WI38 (cell line): ENCODE data around the gene SLFNL1.

Experiments
- H3K4me3 ChIP-seq: 2 replicates; pipeline ENCODE4 v1.5.1; 2011; ENCODE audit warnings: low read depth, mild to moderate bottlenecking, control low read depth, low read length
- TF ChIP-seq, protein P1 (sequence below): IDR thresholded peaks from 2 replicates; pipeline ENCODE4 v1.5.1; 2012; ENCODE audit warnings: low read depth, mild to moderate bottlenecking, control low read depth, low read length

The SLFNL1 gene

GRCh38 chr1:40998668-40999067 is 22.9 kb downstream of the SLFNL1 start:
- TF ChIP-seq, protein P1, sequence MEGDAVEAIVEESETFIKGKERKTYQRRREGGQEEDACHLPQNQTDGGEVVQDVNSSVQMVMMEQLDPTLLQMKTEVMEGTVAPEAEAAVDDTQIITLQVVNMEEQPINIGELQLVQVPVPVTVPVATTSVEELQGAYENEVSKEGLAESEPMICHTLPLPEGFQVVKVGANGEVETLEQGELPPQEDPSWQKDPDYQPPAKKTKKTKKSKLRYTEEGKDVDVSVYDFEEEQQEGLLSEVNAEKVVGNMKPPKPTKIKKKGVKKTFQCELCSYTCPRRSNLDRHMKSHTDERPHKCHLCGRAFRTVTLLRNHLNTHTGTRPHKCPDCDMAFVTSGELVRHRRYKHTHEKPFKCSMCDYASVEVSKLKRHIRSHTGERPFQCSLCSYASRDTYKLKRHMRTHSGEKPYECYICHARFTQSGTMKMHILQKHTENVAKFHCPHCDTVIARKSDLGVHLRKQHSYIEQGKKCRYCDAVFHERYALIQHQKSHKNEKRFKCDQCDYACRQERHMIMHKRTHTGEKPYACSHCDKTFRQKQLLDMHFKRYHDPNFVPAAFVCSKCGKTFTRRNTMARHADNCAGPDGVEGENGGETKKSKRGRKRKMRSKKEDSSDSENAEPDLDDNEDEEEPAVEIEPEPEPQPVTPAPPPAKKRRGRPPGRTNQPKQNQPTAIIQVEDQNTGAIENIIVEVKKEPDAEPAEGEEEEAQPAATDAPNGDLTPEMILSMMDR: no peak
- no peak overlapping the region for H3K4me3 ChIP-seq

DNA sequence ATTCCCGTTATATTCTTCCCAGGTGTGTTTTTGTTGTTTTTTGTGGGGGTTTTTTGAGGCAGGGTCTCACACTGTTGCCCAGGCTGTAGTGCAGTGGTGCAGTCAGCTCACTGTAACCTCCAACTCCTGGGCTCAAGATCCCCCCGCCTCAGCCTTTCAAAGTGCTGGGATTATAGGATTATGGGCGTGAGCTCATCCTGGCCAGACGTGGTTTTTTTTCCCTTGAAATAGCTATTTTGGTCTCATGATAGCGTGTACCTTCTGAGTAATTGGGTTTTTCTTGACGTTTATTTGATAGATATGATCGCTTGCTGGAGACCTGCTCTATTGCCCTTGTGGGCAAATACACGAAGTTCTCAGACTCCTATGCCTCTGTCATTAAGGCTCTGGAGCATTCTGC is 24.4 kb downstream of the SLFNL1 start:
- TF ChIP-seq, protein P1: no peak
- no peak overlapping the region for H3K4me3 ChIP-seq

DNA sequence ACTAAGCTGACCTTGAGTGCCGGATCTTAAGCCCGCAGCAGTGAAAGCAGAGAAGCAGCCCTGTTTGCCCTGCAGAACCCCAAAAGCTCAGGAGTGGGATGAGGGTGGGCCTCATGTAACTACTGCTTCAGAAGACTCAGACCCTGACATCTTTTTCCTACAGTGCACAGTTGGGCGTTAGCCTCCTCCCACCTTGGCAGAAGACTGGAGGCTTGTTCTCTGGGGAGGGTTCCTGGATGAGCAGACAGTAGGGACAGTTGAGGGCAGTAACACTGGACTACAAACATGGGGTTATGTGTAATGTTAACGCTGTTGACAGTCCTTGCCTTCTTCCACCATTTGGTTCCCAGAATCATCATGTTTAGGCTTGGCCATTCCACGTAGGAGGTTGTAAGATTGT is 32.5 kb downstream of the SLFNL1 start:
- TF ChIP-seq, protein P1: no peak
- H3K4me3 ChIP-seq: no peak overlapping the region

DNA sequence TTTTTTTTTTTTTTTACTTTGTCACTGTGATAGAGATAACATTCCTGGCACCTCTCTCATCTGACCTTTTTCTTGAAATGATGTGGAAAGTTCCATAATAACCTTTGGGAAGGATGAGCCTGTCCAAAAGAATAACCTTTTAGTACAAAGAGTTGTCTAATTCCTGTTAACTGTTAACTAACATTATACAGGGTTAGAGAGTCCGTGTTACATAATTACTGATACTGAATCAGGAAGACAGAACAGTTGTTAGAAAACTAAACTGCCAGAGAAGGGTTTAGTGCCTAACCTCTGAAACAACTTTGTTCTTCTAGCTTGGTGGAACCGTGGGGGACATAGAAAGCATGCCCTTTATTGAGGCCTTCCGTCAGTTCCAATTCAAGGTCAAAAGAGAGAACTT is 33.2 kb downstream of the SLFNL1 start:
- TF ChIP-seq, protein P1: no peak
- no peak overlapping the region for H3K4me3 ChIP-seq

DNA sequence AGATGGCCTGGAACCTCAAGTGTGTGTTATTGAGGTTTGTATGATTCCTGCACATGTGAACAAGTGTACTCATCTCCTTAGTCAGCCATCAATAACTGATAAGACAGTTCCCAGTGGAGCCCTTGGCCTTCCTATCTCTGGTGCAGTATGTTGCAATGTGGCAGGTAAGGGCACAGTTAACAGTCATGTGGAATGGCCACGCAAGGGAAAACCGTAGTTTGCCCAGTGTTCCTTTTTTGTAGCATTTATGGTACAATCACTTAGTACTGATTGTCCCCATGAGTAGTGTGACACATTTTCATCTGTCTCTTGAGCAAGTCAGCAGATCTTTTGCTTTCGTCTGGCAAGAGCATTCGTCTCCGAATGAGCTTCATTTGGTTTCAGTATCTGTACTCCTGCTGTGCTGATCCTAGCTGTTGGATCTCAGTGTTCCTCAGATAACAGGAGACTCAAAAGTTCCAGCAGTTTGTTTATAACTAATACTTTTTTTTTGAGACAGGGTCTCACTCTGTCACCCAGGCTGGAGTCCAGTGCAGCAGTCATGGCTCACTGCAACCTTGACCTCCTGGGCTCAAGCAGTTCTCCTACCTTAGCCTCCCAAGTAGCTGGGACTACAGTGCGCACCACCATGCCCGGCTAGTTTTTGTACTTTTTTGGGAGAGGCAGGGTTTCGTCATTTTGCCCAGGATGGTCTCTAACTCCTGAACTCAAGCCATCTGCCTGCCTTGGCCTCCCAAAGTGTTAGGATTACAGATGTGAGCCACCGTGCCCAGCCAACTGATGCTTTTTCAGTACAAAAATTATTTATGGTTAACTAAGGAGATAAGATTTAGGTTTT is 33.9 kb downstream of the SLFNL1 start:
- TF ChIP-seq, protein P1: no peak
- H3K4me3 ChIP-seq: no peak overlapping the region

GRCh38 chr1:40986956-40987355 is 34.6 kb downstream of the SLFNL1 start:
- H3K4me3 ChIP-seq: no peak overlapping the region
- TF ChIP-seq, protein P1: no peak

DNA sequence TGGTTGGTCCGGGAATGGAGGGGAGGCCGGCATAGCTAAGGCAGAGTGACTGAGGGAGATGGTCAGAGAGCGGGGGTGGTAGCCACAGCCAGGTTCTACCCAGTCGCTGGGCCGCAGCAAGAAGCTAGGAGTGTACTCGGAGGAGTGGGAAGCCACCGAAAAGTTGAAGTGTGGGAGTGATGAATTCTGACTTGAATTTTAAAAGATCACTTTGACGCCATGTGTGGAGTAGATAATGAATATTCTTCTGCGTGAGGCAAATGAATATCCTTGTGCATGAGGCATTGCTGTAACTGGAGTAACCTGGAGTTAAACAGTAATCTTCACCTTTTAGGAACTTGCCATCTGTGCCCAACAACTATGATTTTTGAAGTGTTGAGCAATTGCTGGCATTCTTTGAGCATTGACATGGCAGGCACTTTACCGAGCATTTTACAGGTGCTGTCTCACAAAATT is 35.2 kb downstream of the SLFNL1 start:
- TF ChIP-seq, protein P1: no peak
- H3K4me3 ChIP-seq: no peak overlapping the region
